Measurements from ENCODE around the gene MEI4.

DNA sequence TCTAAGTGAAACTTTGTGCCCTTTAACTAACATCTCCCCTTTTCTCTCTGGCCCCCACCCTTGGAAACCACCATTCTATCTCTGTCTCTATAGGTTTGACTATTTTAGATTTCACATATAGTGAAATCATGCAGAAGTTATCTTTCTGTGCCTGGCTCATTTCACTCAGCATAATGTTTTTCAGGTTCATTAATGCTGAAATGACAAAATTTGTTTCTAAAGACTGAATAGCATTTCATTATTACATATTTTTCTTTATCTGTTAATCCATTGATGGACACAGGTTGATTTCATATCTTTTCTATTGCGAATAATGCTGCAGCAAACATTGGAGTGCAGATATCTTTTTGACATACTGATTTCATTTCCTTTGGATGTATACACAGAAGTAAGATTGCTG, 30.7 kb downstream of the MEI4 start:
- TF ChIP-seq CTCF (IDR thresholded peaks at IDR 0.05) (no peak), EZH2 (IDR thresholded peaks at IDR 0.05; ENCODE audit: borderline replicate concordance, insufficient read depth, low read depth, low read length, poor library complexity, severe bottlenecking) (no peak)

Data from B cell (primary cell).